Measurements from ENCODE around the gene CISH.

CISH gene

GRCh38 chr3:50648944-50649343, 37.4 kb upstream of the CISH start:
- no peaks in the 10 kb centered on the region for H3K9me3 Mint-ChIP-seq
- H3K4me1 Mint-ChIP-seq, result no peaks in the 10 kb centered on the region
- H3K27ac Mint-ChIP-seq, result no peak overlapping the region
- no peaks in the 10 kb centered on the region for H3K36me3 Mint-ChIP-seq
- no peak overlapping the region for H3K4me3 Mint-ChIP-seq
- no peaks in the 10 kb centered on the region for H3K27me3 Mint-ChIP-seq

- Mint-ChIP-seq H3K27me3 (no peaks in the 10 kb centered on the region), H3K4me3 (no peak overlapping the region), H3K9me3 (no peaks in the 10 kb centered on the region), H3K4me1 (no peaks in the 10 kb centered on the region), H3K27ac (no peak overlapping the region), H3K36me3 (no peaks in the 10 kb centered on the region)
Measured at GRCh38 chr3:50648313-50648712, 36.7 kb upstream of the CISH start.

DNA sequence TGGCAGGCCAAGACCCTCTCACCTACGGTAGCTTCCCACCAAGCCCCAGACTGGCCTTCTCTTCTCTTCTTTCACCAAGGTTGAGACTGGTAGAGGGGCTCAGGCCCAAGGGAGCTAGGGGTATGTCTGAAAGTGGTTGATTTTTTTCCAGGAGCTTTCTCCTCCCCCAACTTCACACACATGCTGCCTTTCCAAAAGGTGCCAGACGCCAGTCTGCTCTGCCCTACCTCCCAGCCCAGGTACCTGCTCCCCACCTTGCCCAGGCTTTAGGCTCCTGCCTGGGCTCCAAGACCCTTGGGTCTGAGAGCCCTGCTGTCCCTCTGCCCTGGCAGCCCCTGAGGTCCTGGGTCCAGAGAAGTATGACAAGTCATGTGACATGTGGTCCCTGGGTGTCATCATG, 33.8 kb upstream of the CISH start:
- Mint-ChIP-seq H3K4me3 (no peak overlapping the region), H3K4me1 (no peaks in the 10 kb centered on the region), H3K36me3 (peaks cover 2% of the 10 kb centered on the region), H3K27ac (no peak overlapping the region), H3K9me3 (no peaks in the 10 kb centered on the region), H3K27me3 (no peaks in the 10 kb centered on the region)

DNA sequence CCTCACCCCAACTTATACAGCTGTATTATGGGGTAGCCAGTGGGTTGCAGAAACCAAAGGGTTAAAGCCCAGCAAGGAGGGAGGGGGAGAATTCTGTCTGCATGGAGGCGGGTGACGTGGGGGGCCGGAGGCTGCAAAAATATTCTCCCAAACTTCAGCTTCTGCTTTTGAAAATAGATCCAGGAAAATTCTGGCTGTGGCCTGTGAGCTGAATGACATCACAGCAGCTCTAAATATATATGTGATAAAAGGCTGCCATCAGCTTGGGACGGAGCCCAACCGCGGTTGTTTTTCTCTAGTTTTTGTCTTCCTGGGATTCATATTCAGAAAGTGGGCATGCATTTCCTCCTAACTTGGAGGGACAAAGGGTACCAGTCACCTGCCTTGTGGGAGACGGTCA, 33.0 kb upstream of the CISH start:
- Mint-ChIP-seq H3K36me3 (peaks cover 2% of the 10 kb centered on the region), H3K9me3 (no peaks in the 10 kb centered on the region), H3K4me1 (peaks cover 2% of the 10 kb centered on the region), H3K4me3 (no peak overlapping the region), H3K27me3 (no peaks in the 10 kb centered on the region), H3K27ac (no peak overlapping the region)

DNA sequence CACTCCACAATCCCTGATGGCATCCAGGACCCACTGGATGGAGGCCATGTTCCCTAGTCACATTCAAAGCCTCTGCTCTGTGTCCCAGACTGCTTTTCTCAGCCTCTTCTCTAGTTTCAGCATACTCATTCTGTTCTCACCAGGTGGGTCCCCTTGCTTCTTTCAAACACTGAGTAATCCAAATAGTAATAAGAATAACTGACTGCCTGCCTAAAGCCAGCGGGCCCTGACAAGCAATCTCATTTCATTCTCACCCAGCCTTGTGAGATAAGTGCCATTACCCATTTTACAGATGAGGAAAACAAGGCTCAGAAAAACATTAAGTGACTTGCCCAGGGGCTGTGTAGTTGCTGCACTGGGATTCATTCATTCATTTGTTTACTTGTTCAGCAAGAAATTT, 30.8 kb upstream of the CISH start:
- Mint-ChIP-seq H3K9me3 (no peaks in the 10 kb centered on the region), H3K36me3 (peaks cover 2% of the 10 kb centered on the region), H3K4me3 (no peak overlapping the region), H3K27me3 (no peaks in the 10 kb centered on the region), H3K4me1 (peaks cover 20% of the 10 kb centered on the region), H3K27ac (no peak overlapping the region)

DNA sequence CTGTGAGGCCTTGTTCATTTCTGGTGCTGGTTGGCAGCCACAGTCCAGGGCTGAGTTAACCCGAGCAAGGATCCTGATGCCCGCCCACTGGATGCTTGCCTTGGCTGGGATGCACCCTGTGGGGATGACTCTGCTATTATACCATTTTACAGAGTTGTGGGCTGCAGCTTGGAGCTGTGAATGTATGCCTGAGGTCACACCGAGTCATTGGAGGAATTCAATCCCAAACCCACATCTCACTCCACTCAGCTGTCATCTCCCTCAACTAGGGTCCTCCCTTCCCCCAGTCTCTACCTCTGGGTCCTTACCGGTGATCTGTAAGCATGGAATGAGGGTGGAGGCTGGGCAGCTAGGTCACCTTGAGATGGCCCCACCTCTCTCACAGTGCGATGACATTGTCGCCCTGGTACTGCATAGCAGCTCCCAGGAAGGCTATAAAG, 27.5 kb upstream of the CISH start:
- peaks cover 2% of the 10 kb centered on the region for H3K36me3 Mint-ChIP-seq

GRCh38 chr3:50637945-50638344, 26.4 kb upstream of the CISH start:
- Mint-ChIP-seq H3K27ac (peak overlapping the region; percentile 52), H3K9me3 (no peaks in the 10 kb centered on the region), H3K27me3 (no peaks in the 10 kb centered on the region), H3K36me3 (peaks cover 3% of the 10 kb centered on the region), H3K4me3 (no peak overlapping the region), H3K4me1 (peaks cover 56% of the 10 kb centered on the region)

More for the DNA sequence above, 27.5 kb upstream of the CISH start:
- Mint-ChIP-seq H3K27me3 (no peaks in the 10 kb centered on the region), H3K9me3 (no peaks in the 10 kb centered on the region), H3K27ac (peak overlapping the region; percentile 77), H3K4me1 (peaks cover 44% of the 10 kb centered on the region), H3K4me3 (no peak overlapping the region)

DNA sequence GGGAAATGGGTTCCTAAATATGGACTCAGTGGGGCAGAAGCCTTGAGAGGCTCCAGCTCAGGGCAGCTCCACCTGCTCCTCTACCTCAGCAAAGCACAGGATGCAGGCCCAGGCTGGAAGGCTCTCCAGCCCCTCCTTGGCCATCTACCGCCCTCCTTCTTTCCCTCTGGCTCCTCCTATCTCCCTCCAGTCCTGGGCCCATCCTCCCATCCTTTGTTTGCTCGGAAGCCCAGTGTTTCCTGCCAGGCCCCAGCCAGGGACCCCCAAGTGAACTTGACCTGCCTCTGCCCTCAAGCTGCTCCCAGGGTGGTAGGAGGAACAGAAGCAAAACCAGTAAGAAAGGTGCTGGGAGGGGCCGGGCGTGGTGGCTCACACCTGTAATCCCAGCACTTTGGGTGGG, 25.4 kb upstream of the CISH start:
- H3K4me3 Mint-ChIP-seq, result peak overlapping the region; percentile 15
- no peak overlapping the region for H3K27ac Mint-ChIP-seq
- no peaks in the 10 kb centered on the region for H3K9me3 Mint-ChIP-seq
- peaks cover 3% of the 10 kb centered on the region for H3K36me3 Mint-ChIP-seq
- no peaks in the 10 kb centered on the region for H3K27me3 Mint-ChIP-seq
- peaks cover 65% of the 10 kb centered on the region for H3K4me1 Mint-ChIP-seq

DNA sequence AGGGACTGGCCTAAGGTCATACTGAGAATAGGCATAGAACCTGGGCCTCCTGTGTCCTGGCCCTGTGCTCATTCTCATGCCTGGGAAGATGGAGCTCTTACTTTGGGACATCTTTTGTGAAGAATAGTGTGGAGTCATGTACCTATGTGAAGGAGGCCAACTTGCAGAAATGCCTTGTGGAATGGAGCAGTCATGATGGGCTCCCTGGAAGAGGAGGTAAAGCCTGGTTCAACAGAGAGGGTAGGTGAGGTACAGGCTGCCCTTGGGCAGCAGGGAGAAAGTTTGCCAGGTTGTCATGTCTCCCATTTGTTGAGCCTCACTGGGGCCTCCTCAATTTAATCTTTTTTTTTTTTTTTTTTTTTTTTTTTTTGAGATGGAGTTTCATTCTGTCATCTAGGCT, 23.5 kb upstream of the CISH start:
- Mint-ChIP-seq H3K36me3 (peaks cover 4% of the 10 kb centered on the region), H3K4me3 (no peak overlapping the region), H3K9me3 (no peaks in the 10 kb centered on the region), H3K27me3 (no peaks in the 10 kb centered on the region), H3K27ac (peak overlapping the region; percentile 0), H3K4me1 (peaks cover 84% of the 10 kb centered on the region)

GRCh38 chr3:50633230-50633790, 21.7 kb upstream of the CISH start:
- peaks cover 4% of the 10 kb centered on the region for H3K36me3 Mint-ChIP-seq
- H3K27me3 Mint-ChIP-seq, result no peaks in the 10 kb centered on the region
- H3K9me3 Mint-ChIP-seq, result no peaks in the 10 kb centered on the region
- H3K4me3 Mint-ChIP-seq, result peak overlapping the region; percentile 49
- H3K4me1 Mint-ChIP-seq, result peaks cover 86% of the 10 kb centered on the region
- peak overlapping the region; percentile 43 for H3K27ac Mint-ChIP-seq

GRCh38 chr3:50632450-50632849, 20.9 kb upstream of the CISH start:
- Mint-ChIP-seq H3K4me1 (peaks cover 88% of the 10 kb centered on the region), H3K27ac (peak overlapping the region; percentile 76), H3K4me3 (peak overlapping the region; percentile 57), H3K9me3 (no peaks in the 10 kb centered on the region), H3K27me3 (no peaks in the 10 kb centered on the region), H3K36me3 (peaks cover 4% of the 10 kb centered on the region)

GRCh38 chr3:50630877-50631276, 19.3 kb upstream of the CISH start:
- Mint-ChIP-seq H3K4me1 (peaks cover 88% of the 10 kb centered on the region), H3K9me3 (no peaks in the 10 kb centered on the region), H3K36me3 (peaks cover 4% of the 10 kb centered on the region), H3K27ac (peak overlapping the region; percentile 62), H3K4me3 (no peak overlapping the region), H3K27me3 (no peaks in the 10 kb centered on the region)

DNA sequence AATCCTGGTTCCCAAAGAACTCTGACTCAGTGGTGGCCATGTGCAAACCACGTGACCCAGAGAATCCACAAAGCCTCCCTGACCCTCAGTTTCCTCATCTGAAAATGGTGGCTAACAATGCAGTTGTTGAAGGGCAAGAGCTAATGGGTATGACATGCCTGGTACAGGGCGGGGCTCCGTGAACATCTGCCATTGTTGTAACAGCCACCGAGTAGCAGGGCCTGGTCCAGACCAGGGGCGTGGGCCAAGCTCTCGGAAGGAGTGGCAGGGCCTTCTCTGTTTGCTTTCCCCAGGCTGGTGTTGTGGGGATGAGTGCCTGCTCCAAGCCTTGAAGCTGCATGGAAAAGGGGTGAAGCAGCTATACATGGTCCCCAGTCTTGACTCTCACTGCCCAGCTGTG, 18.8 kb upstream of the CISH start:
- Mint-ChIP-seq H3K27me3 (no peaks in the 10 kb centered on the region), H3K4me3 (no peak overlapping the region), H3K4me1 (peaks cover 93% of the 10 kb centered on the region), H3K9me3 (no peaks in the 10 kb centered on the region), H3K27ac (peak overlapping the region; percentile 62), H3K36me3 (peaks cover 4% of the 10 kb centered on the region)

DNA sequence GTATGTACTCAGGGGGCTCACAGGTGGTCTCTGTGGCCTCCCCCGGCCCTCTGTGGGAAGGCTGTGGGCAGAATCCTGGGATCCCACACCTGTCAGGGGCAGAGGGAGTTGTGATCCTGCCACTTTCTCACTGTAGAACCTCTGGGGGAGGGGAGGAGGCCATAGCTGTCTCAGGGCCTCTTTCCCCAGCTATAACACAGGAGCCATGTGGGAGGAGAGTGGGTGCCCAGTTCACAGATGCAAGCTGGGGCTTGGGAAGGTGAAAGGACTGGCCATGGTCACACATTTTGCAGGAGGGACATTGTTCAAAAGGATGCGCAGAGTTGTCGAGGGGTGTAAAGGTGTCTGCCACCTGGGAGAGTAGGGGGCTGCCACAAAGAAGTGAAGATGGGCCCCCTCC, 17.0 kb upstream of the CISH start:
- Mint-ChIP-seq H3K27me3 (no peaks in the 10 kb centered on the region), H3K36me3 (peaks cover 4% of the 10 kb centered on the region), H3K9me3 (no peaks in the 10 kb centered on the region), H3K4me3 (no peak overlapping the region), H3K27ac (no peak overlapping the region), H3K4me1 (peaks cover 97% of the 10 kb centered on the region)

DNA sequence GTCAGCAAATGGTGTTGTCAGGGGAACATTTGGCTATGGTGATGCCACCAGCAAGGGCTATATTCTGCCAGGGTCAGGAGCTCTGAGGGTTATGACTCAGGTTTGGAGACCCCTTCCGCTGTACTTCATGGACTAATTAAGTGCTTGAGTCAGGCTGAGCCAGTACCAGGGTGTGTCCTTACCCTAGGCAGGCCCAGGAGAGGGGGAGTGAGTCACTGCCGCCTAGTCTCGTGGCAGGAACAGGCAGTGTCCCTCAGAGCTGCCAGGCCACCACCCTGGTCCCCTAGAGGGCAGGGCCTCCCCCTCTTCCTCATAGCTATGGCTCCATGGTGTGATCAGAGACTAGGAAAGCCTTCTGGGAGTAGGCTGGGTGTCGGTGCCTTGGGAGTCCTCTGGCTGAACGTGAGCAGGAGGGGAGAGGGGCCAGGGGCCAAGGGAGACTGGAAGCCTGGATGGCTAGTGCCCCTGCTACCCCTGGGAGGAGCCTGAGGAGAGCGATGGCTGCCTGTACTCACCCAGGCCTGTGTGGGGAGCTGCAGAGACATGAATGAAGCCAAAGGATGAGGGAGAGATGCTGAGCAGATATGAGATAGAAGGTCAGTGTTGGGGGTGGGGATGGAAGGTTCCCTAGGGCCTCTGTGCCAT, 16.0 kb upstream of the CISH start:
- H3K27me3 Mint-ChIP-seq, result no peaks in the 10 kb centered on the region
- H3K4me3 Mint-ChIP-seq, result no peak overlapping the region
- H3K9me3 Mint-ChIP-seq, result no peaks in the 10 kb centered on the region
- peak overlapping the region; percentile 53 for H3K27ac Mint-ChIP-seq
- peaks cover 97% of the 10 kb centered on the region for H3K4me1 Mint-ChIP-seq
- peaks cover 3% of the 10 kb centered on the region for H3K36me3 Mint-ChIP-seq

DNA sequence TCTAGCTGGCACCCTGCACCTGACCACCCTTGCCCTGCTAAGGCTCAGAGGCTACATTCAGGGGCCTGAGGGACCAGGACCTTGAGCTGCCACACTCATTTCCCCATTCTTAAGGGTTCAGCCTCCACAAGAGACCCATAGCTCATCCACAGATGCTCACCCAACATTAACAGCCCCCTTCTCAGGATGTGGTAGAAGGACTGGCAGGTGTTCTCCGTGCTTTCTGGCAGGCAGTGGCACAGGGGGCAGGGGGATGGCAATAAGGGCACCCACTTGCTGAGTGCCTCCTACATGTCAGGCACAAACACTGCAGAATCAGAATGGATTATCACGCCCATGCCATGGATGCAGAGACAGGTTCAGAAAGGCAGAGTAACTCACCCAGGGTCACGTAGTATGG, 14.8 kb upstream of the CISH start:
- H3K4me1 Mint-ChIP-seq, result peaks cover 96% of the 10 kb centered on the region
- H3K27ac Mint-ChIP-seq, result no peak overlapping the region
- H3K36me3 Mint-ChIP-seq, result peaks cover 2% of the 10 kb centered on the region
- H3K9me3 Mint-ChIP-seq, result no peaks in the 10 kb centered on the region
- H3K4me3 Mint-ChIP-seq, result peak overlapping the region; percentile 33
- H3K27me3 Mint-ChIP-seq, result no peaks in the 10 kb centered on the region

All from activated naive CD4-positive, alpha-beta T cell treated with anti-CD3 and anti-CD28 coated beads, Interleukin-2, amount 50 U/mL, for 24 hours (primary cell).